ENCODE data around the gene STC2. TPM values are rescaled to one million over a fixed set of nuclear protein-coding genes. Genes with fewer than 3 reads are reported as not detected.

Gene STC2
- total RNA-seq, 1 experiment from 2014 or later, result 2,025 TPM

DNA sequence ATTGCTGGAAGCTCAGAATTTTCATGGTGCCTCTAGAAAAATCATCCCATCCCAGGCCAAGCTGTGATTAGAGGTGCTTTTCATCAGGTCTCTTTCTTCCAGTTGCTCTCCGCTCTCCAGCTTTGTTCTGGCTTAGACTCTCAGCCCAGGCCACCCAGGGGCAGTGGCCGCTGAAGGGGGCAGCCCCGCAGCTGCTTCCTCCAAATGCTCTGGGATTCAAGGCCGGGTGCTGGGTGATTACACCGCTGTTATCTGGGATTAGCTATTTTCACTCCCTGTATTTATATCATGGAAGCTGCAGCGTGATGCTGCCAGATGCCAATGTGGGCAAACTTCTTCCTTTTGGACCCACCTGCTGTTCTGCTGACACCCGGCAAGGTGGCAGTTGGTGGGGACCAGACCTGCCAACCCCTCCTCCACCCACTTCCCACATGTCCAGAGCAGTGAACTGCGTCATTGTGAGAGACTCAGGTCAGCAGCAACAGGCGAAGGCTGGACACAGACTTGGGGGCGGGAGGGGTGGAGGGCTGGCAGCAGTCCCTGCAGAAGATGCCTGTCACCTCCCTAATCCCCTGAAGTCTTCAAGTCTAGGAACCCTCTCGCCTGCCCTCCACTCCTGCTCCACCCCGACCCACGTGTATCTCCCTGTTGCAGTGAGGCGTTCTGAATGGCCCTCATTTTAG is 59.3 kb downstream of the STC2 start:
- no peak for DNase-seq (ENCODE audit: low read depth)

DNA sequence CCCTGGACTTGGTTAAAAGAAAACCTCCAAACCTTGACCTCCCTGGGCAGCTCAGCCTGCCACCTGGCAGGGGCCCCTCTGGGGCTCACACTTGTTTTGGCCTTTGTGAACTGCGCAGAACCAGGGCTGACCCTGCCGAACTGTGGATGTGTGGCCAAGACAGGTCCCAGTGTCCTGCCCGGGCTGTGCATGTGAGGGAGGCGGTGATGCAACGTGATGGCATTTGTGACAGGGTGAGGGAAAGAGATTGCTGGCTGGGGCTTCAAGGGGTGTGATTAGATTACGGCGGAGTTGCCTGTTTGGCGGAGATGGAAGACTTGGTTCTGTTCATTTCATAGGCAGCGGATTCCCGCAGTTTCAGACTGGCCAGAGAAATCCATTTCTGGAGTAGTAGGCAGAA is 62.8 kb downstream of the STC2 start:
- no peak for DNase-seq (ENCODE audit: low read depth)

Other genes starting within 250 kb of the STC2 start
- 15.8 and 17.4 TPM in 2 replicates for gene BNIP1, start 183.9 kb downstream of the STC2 start, total RNA-seq (2014; rRNA removed)
- not detected in 2 replicates for gene NKX2-5, start 93.2 kb downstream of the STC2 start, total RNA-seq (2014; rRNA removed)